ENCODE measurements around the gene CCR5AS.
A peak's percentile ranks its signal among the peaks of the same experiment; 100 is the strongest.

The CCR5AS gene

GRCh38 chr3:46383211-46383950 is 23.5 kb downstream of the CCR5AS start:
- DNase-seq (ENCODE audit: low read depth in 1 of 2, low spot score in 1 of 2), result no peak

GRCh38 chr3:46381625-46382024 is 25.2 kb downstream of the CCR5AS start:
- DNase-seq (ENCODE audit: low read depth in 1 of 2, low spot score in 1 of 2), result no peak

GRCh38 chr3:46380471-46381221 is 26.2 kb downstream of the CCR5AS start:
- DNase-seq (ENCODE audit: low read depth in 1 of 2, low spot score in 1 of 2), result no peak

- peak; percentile 33 to 53 for DNase-seq (ENCODE audit: low read depth in 1 of 2, low spot score in 1 of 2)
Observed at GRCh38 chr3:46378426-46378942, 28.4 kb downstream of the CCR5AS start.

GRCh38 chr3:46375814-46376213 is 31.1 kb downstream of the CCR5AS start:
- no peak for DNase-seq (ENCODE audit: low read depth in 1 of 2, low spot score in 1 of 2)

GRCh38 chr3:46375218-46375617 is 31.6 kb downstream of the CCR5AS start:
- DNase-seq (ENCODE audit: low read depth in 1 of 2, low spot score in 1 of 2), result no peak

GRCh38 chr3:46374755-46375154 is 32.1 kb downstream of the CCR5AS start:
- no peak for DNase-seq (ENCODE audit: low read depth in 1 of 2, low spot score in 1 of 2)

GRCh38 chr3:46372492-46373359 is 34.1 kb downstream of the CCR5AS start:
- no peak for DNase-seq (ENCODE audit: low read depth in 1 of 2, low spot score in 1 of 2)

GRCh38 chr3:46371519-46372340 is 35.1 kb downstream of the CCR5AS start:
- DNase-seq (ENCODE audit: low read depth in 1 of 2, low spot score in 1 of 2), result no peak

GRCh38 chr3:46370839-46371518 is 35.9 kb downstream of the CCR5AS start, which contains the start of gene CCR5:
Gene CCR5, plus strand, starts transcription at chr3:46370946. Its CDS starts 1,957 bp downstream, at chr3:46372903.
- DNase-seq (ENCODE audit: low read depth in 1 of 2, low spot score in 1 of 2), result no peak

GRCh38 chr3:46369675-46370132 is 37.2 kb downstream of the CCR5AS start:
- peak in 1 of 2 donors; percentile 40 for DNase-seq (ENCODE audit: low read depth in 1 of 2, low spot score in 1 of 2)

GRCh38 chr3:46369151-46369550 is 37.7 kb downstream of the CCR5AS start:
- no peak for DNase-seq (ENCODE audit: low read depth in 1 of 2, low spot score in 1 of 2)

GRCh38 chr3:46368569-46368968 is 38.3 kb downstream of the CCR5AS start:
- peak in 1 of 2 donors; percentile 45 for DNase-seq (ENCODE audit: low read depth in 1 of 2, low spot score in 1 of 2)

- no peak for DNase-seq (ENCODE audit: low read depth in 1 of 2, low spot score in 1 of 2)
Observed at GRCh38 chr3:46367811-46368210, 39.1 kb downstream of the CCR5AS start.

- DNase-seq (ENCODE audit: low read depth in 1 of 2, low spot score in 1 of 2), result no peak
Observed at GRCh38 chr3:46365737-46366524, 40.9 kb downstream of the CCR5AS start.

GRCh38 chr3:46365041-46365440 is 41.8 kb downstream of the CCR5AS start:
- no peak for DNase-seq (ENCODE audit: low read depth in 1 of 2, low spot score in 1 of 2)

GRCh38 chr3:46361408-46362283 is 45.2 kb downstream of the CCR5AS start:
- no peak for DNase-seq (ENCODE audit: low read depth in 1 of 2, low spot score in 1 of 2)

- no peak for DNase-seq (ENCODE audit: low read depth in 1 of 2, low spot score in 1 of 2)
Observed at GRCh38 chr3:46360907-46361306, 46.0 kb downstream of the CCR5AS start.
